VCaP (cell line): ENCODE measurements around the gene MAPK8IP2.
A peak's percentile ranks its signal among the peaks of the same experiment; 100 is the strongest.

Source experiments
- H3K27ac ChIP-seq: fragments of 450-650 bp; 2 replicates; pipeline ENCODE4 v1.5.1; 2017
- TF ChIP-seq, protein P1 (sequence below): fragments of 450-650 bp; conservative IDR thresholded peaks from 2 replicates; pipeline ENCODE4 v1.5.1; 2017; ENCODE audit warnings: mild to moderate bottlenecking, moderate library complexity

MAPK8IP2 gene

GRCh38 chr22:50600538-50600937, at the start of gene MAPK8IP2:
TSS of gene MAPK8IP2 (plus strand) at chr22:50600793. CDS start at chr22:50600819, 26 bp downstream.
- peak within 1 kb of the TSS; percentile 79 for H3K27ac ChIP-seq

DNA sequence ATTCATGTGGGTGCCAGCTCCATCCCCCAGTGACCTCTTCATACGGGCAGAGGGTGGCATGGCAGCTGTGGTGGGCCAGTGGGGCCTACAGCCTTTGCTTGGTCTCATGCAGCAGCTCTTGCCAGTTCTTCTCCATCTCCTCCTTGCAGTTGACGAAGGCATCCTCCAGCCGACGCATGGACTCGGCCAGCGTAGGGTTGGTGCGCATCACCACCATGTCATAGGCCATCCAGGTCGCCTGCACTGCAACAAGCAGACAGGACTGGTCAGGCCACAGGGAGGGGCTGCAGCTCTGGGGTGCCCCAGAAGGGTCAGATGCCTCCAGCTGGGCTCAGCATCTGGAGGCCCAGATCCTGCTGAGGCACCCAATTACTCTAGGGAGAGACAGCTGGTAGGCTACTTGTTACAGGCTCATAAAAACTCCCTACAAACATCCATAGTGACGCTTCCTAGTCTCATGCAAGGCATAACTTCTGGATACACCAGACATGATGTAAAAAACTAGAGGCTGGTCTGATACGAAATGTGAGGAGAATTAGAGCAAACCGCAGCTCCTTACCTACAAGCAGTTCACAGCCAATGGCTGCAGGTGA, 49.3 kb upstream of the MAPK8IP2 start:
- TF ChIP-seq, protein P1, sequence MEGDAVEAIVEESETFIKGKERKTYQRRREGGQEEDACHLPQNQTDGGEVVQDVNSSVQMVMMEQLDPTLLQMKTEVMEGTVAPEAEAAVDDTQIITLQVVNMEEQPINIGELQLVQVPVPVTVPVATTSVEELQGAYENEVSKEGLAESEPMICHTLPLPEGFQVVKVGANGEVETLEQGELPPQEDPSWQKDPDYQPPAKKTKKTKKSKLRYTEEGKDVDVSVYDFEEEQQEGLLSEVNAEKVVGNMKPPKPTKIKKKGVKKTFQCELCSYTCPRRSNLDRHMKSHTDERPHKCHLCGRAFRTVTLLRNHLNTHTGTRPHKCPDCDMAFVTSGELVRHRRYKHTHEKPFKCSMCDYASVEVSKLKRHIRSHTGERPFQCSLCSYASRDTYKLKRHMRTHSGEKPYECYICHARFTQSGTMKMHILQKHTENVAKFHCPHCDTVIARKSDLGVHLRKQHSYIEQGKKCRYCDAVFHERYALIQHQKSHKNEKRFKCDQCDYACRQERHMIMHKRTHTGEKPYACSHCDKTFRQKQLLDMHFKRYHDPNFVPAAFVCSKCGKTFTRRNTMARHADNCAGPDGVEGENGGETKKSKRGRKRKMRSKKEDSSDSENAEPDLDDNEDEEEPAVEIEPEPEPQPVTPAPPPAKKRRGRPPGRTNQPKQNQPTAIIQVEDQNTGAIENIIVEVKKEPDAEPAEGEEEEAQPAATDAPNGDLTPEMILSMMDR, result no peak
- H3K27ac ChIP-seq, result no peak overlapping the region

More at GRCh38 chr22:50600538-50600937, at the start of gene MAPK8IP2:
- TF ChIP-seq, protein P1, result no peak

GRCh38 chr22:50553310-50553709, 47.3 kb upstream of the MAPK8IP2 start:
- H3K27ac ChIP-seq, result no peak overlapping the region
- TF ChIP-seq, protein P1, result no peak

GRCh38 chr22:50556703-50557102, 43.9 kb upstream of the MAPK8IP2 start:
- H3K27ac ChIP-seq, result no peak overlapping the region
- TF ChIP-seq, protein P1, result no peak

GRCh38 chr22:50560034-50560433, 40.6 kb upstream of the MAPK8IP2 start:
- TF ChIP-seq, protein P1, result no peak
- H3K27ac ChIP-seq, result no peak overlapping the region

DNA sequence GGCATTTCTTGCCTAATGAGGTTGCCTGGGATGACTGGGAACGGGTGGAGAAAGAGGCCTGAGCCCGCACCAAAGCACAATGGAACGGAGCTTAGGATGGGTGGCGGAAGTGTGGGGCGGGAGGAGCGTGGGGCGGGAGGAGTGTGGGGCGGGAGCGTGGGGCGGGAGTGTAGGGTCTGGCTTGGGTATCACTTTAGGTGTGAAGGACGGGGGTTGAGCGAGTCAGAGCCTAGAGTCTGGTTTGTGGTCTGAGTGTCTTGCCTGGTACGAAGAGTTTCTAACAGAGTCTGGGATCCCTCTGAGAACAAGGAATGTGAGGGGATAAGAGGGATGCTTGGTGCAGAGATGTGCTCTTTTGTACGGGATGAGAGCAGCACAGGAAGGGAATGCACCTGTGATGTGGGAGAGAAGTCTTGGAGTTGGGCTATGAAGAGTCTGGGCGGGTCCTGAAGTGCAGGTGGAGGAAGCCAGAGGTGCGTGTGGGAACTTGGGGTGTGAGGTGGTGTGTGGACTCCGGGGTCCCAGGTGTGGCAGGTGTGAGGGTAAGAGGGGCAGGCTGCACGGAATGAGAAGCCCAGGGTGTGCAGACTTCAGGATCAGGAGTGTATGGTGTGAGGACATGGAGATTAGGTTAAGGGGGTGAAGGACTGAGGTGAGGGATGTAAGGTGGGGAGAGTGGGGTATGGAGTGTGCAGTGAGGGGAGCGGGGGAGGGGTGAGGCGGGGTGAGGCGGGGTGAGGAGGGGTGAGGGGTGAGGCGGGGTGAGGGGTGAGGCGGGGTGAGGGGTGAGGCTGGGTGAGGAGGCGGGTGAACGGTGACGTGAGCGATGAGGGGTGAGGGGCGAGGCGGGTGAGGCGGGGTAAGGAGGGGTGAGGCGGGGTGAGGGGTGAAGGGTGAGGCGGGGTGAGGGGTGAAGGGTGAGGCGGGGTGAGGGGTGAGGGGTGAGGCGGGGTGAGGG, 38.9 kb upstream of the MAPK8IP2 start:
- H3K27ac ChIP-seq, result no peak overlapping the region
- TF ChIP-seq, protein P1, result no peak
